PC-9 (cell line): Measurements from ENCODE around the gene HOXA9. TPM values are rescaled to one million over a fixed set of nuclear protein-coding genes. Genes with fewer than 3 reads are reported as not detected.

Experiments
- BruUV-seq: library from RNA; stranded (reverse); fragments of 400-500 nt; replicated peaks from 2 replicates; lab custom pipeline; 2021; lab: Mats Ljungman, UMichigan
- CTCF ChIA-PET: fragments of 300-600 bp; sonication (Branson Sonifier 250); formaldehyde crosslinking; loops from one replicate; lab custom pipeline; 2022; ENCODE audit warnings: antibody characterized with exemption; lab: Charles Lee
- POLR2A ChIA-PET: fragments of 300-600 bp; sonication (Branson Sonifier 250); formaldehyde crosslinking; loops from one replicate; lab custom pipeline; 2022; ENCODE audit warnings: antibody characterized with exemption; ENCODE audit not compliant: unreplicated experiment; lab: Charles Lee
- DNase-seq, 2 experiments: peaks; one replicate each; pipeline versions ENCODE4 v3.0.0 to v3.0.0-alpha.2; 2015 to 2022; ENCODE audit warnings: mixed read lengths in 1 of 2
- H2AFZ ChIP-seq: fragments of 200-600 bp; sonication (generic); 2 replicates; pipeline ENCODE4 v1.8.1; 2017; ENCODE audit warnings: antibody characterized with exemption
- H3F3A ChIP-seq: fragments of 200-600 bp; sonication (generic); 2 replicates; pipeline ENCODE4 v1.8.1; 2017; ENCODE audit warnings: antibody characterized with exemption, mild to moderate bottlenecking, low read depth; ENCODE audit not compliant: insufficient read depth
- H3K27ac ChIP-seq: fragments of 200-600 bp; sonication (generic); 2 replicates; pipeline ENCODE4 v1.6.1; 2016; ENCODE audit warnings: mixed run types
- H3K27me3 ChIP-seq: fragments of 200-600 bp; sonication (generic); 2 replicates; pipeline ENCODE4 v1.6.1; 2016; ENCODE audit warnings: low read depth, mixed run types; ENCODE audit not compliant: insufficient read depth
- H3K36me3 ChIP-seq: fragments of 200-600 bp; sonication (generic); 2 replicates; pipeline ENCODE4 v1.6.1; 2016; ENCODE audit warnings: low read depth, mixed run types
- H3K4me1 ChIP-seq: fragments of 200-600 bp; sonication (generic); replicated peaks from 2 replicates; pipeline ENCODE4 v1.6.1; 2016; ENCODE audit warnings: mixed run types; ENCODE audit not compliant: insufficient read depth
- H3K4me2 ChIP-seq: fragments of 200-600 bp; sonication (generic); 2 replicates; pipeline ENCODE4 v1.6.1; 2017; ENCODE audit warnings: mixed run types
- H3K4me3 ChIP-seq: fragments of 200-600 bp; sonication (generic); 2 replicates; pipeline ENCODE4 v1.6.1; 2016; ENCODE audit warnings: mixed run types
- H3K79me2 ChIP-seq: fragments of 200-600 bp; sonication (generic); 2 replicates; pipeline ENCODE4 v1.6.1; 2017; ENCODE audit warnings: low read depth, mixed run types
- H3K9me2 ChIP-seq: fragments of 200-600 bp; sonication (generic); 2 replicates; pipeline ENCODE4 v1.8.1; 2017; ENCODE audit warnings: mild to moderate bottlenecking; ENCODE audit not compliant: insufficient read depth
- H3K9me3 ChIP-seq: fragments of 200-600 bp; sonication (generic); 2 replicates; pipeline ENCODE4 v1.8.1; 2016; ENCODE audit warnings: low read depth; ENCODE audit not compliant: insufficient read depth
- H4K20me1 ChIP-seq: fragments of 200-600 bp; sonication (generic); 2 replicates; pipeline ENCODE4 v1.8.1; 2017; ENCODE audit not compliant: insufficient read depth
- EZH2 ChIP-seq: fragments of 200-600 bp; sonication (generic); IDR thresholded peaks from 2 replicates; pipeline ENCODE4 v1.8.0; 2017; ENCODE audit warnings: antibody characterized with exemption, low read depth
- intact Hi-C: fragments of 100-400 bp; cut with micrococcal nuclease; formaldehyde crosslinking; loops from one replicate; pipeline ENCODE4 v1.10.0; 2022; ENCODE audit not compliant: unreplicated experiment
- total RNA-seq: library from RNA; stranded (reverse); gene quantifications from 2 replicates; pipeline ENCODE4 v1.2.3, GENCODE V29; 2021
- TF ChIP-seq, protein P1 (sequence below): fragments of 200-600 bp; sonication (generic); conservative IDR thresholded peaks from 2 replicates; pipeline ENCODE4 v1.6.1; 2017; ENCODE audit warnings: mixed run types, antibody characterized with exemption, mild to moderate bottlenecking, moderate library complexity

HOXA9 gene
- total RNA-seq, 1 experiment from 2014 or later, result 2.5 TPM

DNA sequence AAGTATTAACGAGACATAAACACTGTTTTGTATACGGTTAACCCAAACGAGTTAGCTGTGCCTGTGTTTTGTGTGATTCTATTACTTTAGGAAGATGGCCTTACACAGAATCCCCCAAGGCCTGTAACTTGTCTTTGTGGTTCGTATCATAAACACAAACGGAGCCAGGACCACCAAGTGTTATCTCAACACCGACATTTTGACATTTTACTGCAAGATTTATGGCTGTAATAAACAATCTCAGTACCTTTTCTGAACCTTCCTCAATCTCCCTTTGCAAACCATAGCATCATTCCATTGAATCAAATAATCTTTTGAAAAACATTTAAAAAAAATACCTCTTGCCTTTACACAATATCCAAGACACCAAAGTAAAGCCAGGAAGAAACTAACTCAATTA is 32.4 kb downstream of the HOXA9 start:
- Histone ChIP-seq H3K79me2 (no peaks in the 10 kb centered on the region), H2AFZ (no peak overlapping the region), H3K36me3 (no peaks in the 10 kb centered on the region), H3K27me3 (no peaks in the 10 kb centered on the region), H3K4me1 (peaks cover 44% of the 10 kb centered on the region), H3K4me2 (no peak overlapping the region), H4K20me1 (no peaks in the 10 kb centered on the region), H3K9me2 (no peaks in the 10 kb centered on the region), H3F3A (peaks cover 28% of the 10 kb centered on the region), H3K9me3 (no peaks in the 10 kb centered on the region), H3K27ac (no peak overlapping the region), H3K4me3 (no peak overlapping the region)
- BruUV-seq, result no TSS peak
- no peak for DNase-seq
- no peak for TF ChIP-seq EZH2
- TF ChIP-seq, protein P1, sequence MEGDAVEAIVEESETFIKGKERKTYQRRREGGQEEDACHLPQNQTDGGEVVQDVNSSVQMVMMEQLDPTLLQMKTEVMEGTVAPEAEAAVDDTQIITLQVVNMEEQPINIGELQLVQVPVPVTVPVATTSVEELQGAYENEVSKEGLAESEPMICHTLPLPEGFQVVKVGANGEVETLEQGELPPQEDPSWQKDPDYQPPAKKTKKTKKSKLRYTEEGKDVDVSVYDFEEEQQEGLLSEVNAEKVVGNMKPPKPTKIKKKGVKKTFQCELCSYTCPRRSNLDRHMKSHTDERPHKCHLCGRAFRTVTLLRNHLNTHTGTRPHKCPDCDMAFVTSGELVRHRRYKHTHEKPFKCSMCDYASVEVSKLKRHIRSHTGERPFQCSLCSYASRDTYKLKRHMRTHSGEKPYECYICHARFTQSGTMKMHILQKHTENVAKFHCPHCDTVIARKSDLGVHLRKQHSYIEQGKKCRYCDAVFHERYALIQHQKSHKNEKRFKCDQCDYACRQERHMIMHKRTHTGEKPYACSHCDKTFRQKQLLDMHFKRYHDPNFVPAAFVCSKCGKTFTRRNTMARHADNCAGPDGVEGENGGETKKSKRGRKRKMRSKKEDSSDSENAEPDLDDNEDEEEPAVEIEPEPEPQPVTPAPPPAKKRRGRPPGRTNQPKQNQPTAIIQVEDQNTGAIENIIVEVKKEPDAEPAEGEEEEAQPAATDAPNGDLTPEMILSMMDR, result no peak
- ChIA-PET CTCF (no interaction called here), POLR2A (interaction anchor here (0.6 kb wide), 1 partner anchor 17 kb away, joined by 3 read pairs; no protein-coding TSS in a partner anchor)
- intact Hi-C loops, result no loop called here

DNA sequence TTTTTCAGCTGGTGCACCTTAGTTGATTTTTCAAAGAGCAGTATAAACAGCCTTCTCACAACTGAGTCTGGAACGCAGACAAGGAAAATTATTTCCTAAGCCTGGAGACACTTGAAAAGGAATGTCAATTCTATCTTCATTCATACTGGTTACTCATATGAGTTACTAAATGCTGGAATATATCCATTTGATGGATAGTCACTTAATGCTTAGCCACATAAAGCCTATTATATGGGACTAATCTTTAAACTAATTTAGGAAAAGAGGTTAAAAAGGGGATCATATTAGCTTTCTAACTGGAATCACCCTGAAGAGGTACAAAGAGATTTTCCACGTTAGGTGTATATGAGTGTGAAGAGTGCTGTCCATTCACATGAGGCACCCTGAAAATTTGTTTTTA is 33.1 kb downstream of the HOXA9 start:
- H3F3A ChIP-seq, result peaks cover 28% of the 10 kb centered on the region
- BruUV-seq, result no TSS peak
- no peaks in the 10 kb centered on the region for H3K27me3 ChIP-seq
- DNase-seq, result no peak
- H3K79me2 ChIP-seq, result no peaks in the 10 kb centered on the region
- H3K4me3 ChIP-seq, result no peak overlapping the region
- intact Hi-C loops, result no loop called here
- no peak for TF ChIP-seq EZH2
- TF ChIP-seq, protein P1, result no peak
- peaks cover 48% of the 10 kb centered on the region for H3K4me1 ChIP-seq
- H2AFZ ChIP-seq, result no peak overlapping the region
- H4K20me1 ChIP-seq, result no peaks in the 10 kb centered on the region
- H3K9me2 ChIP-seq, result no peaks in the 10 kb centered on the region
- no peaks in the 10 kb centered on the region for H3K9me3 ChIP-seq
- H3K4me2 ChIP-seq, result no peak overlapping the region
- ChIA-PET POLR2A (no interaction called here), CTCF (no interaction called here)
- H3K27ac ChIP-seq, result no peak overlapping the region
- H3K36me3 ChIP-seq, result no peaks in the 10 kb centered on the region

DNA sequence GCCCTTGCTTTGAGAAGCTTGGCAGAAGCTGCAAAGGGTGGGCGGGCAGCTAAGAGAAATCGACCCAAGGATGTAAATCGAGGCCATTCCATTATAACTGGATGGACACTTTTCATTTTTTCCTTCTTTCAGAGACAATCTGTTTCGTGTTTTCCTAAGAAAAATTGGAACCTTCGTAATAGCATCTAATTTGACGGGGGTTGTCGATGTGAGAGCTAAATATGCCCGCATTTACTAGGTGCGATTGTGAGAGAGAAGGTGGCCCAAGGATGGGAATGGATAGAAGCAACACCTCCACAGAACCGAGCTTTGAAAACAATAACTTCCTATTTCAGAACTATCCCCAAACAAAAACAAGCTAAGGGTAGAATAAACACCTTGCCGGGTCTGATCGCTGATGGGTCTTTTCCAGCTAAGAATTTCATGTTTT is 33.9 kb downstream of the HOXA9 start:
- DNase-seq, result no peak
- intact Hi-C loops, result no loop called here
- no peak for TF ChIP-seq EZH2
- TF ChIP-seq, protein P1, result no peak
- H2AFZ ChIP-seq, result no peak overlapping the region
- no peak overlapping the region for H3K4me2 ChIP-seq
- H3K27me3 ChIP-seq, result no peaks in the 10 kb centered on the region
- POLR2A ChIA-PET, result interaction anchor here (0.6 kb wide), 1 partner anchor 166 kb away, joined by 4 read pairs; no protein-coding TSS in a partner anchor
- no peaks in the 10 kb centered on the region for H3K36me3 ChIP-seq
- no peaks in the 10 kb centered on the region for H3K9me2 ChIP-seq
- no peak overlapping the region for H3K27ac ChIP-seq
- H3K79me2 ChIP-seq, result no peaks in the 10 kb centered on the region
- peaks cover 40% of the 10 kb centered on the region for H3K4me1 ChIP-seq
- H3K9me3 ChIP-seq, result no peaks in the 10 kb centered on the region
- BruUV-seq, result no TSS peak
- H3K4me3 ChIP-seq, result no peak overlapping the region
- CTCF ChIA-PET, result interaction anchor here (0.8 kb wide), 1 partner anchor 278 kb away, joined by 4 read pairs; no protein-coding TSS in a partner anchor
- peaks cover 28% of the 10 kb centered on the region for H3F3A ChIP-seq
- no peaks in the 10 kb centered on the region for H4K20me1 ChIP-seq
